GM18505 (cell line): ENCODE measurements around the gene PPFIBP1.
"Not testable (repeated sequence)": the region's sequence is repeated elsewhere in the genome, so short reads cannot be mapped to it uniquely, and the experiment has no call there.

Source experiments
- ATAC-seq: cut with Tn5 transposase; IDR thresholded peaks from one replicate; pipeline ENCODE4 v1.9.1; 2021; ENCODE audit not compliant: unreplicated experiment
- POLR2A ChIP-seq: IDR thresholded peaks from 4 replicates; pipeline ENCODE4 v1.6.1; 2011; ENCODE audit warnings: borderline replicate concordance; ENCODE audit not compliant: insufficient read depth, insufficient read length; ENCODE audit errors: extremely low read depth

The PPFIBP1 gene

GRCh38 chr12:27644158-27644845 is 120.3 kb downstream of the PPFIBP1 start:
- no peak for TF ChIP-seq POLR2A
- ATAC-seq = no peak

GRCh38 chr12:27645671-27646070 is 121.7 kb downstream of the PPFIBP1 start:
- no peak for TF ChIP-seq POLR2A
- ATAC-seq = no peak

DNA sequence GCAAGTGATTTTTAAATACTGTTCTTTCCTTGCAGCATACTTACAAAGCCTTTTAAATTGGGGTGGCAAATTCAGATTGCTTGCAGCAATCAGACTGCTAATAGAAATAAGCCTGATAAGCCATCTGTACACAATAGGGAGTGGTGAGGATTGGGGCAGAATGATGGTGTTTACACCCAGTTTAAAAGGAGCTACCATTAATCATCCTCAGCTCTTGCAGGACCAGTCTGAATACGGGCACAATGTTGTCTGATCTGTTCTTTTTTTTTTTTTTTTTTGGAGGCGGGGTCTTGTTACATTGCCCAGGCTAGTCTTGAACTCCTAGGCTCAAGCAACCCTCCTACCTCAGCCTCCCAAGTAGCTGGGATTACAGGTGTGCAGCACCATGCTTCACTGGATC is 122.1 kb downstream of the PPFIBP1 start:
- no peak for TF ChIP-seq POLR2A
- ATAC-seq = no peak

DNA sequence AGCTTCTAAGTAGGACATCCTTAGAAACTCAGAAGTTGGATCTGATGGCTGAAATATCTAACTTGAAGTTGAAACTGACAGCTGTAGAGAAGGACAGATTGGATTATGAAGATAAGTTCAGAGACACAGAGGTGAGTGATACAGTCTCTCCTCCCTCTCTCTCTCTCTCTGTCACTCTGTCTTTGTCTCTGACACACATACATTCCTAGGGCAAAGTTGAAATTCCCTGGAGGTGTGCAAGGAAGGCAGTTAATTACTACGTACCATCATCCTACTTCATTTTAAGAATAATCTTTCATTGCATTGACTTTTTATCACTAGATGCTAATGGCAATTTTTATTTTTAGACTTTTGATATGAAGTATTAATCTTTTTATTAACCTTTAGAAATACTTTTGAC is 126.0 kb downstream of the PPFIBP1 start:
- no peak for TF ChIP-seq POLR2A
- no peak for ATAC-seq

- no peak for ATAC-seq
- TF ChIP-seq POLR2A = no peak
Measured at GRCh38 chr12:27651201-27651600, 127.2 kb downstream of the PPFIBP1 start.

- ATAC-seq = no peak
- TF ChIP-seq POLR2A = no peak
Measured at GRCh38 chr12:27652174-27652763, 128.3 kb downstream of the PPFIBP1 start.

DNA sequence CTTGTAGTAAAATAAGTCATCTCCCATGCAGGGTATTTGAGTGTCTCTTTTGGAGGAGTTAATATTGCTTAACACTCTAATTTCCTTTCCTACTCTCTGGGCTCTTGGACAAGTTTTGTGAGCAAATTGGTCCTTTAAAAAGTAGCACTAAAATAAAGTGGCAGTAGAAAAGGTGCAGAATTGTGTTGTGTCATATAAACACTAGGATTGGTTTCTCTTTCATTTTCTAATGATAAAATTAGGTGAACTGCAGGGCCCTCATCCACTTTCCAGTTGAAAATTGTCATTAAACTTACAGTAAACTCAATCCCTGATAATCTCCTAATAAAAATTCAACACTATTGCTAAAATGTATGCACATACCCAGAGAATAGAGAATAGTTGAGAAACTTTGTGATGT is 129.7 kb downstream of the PPFIBP1 start:
- TF ChIP-seq POLR2A = no peak
- ATAC-seq = no peak

- ATAC-seq = not testable (repeated sequence)
Measured at GRCh38 chr12:27655476-27655875, 131.5 kb downstream of the PPFIBP1 start.

DNA sequence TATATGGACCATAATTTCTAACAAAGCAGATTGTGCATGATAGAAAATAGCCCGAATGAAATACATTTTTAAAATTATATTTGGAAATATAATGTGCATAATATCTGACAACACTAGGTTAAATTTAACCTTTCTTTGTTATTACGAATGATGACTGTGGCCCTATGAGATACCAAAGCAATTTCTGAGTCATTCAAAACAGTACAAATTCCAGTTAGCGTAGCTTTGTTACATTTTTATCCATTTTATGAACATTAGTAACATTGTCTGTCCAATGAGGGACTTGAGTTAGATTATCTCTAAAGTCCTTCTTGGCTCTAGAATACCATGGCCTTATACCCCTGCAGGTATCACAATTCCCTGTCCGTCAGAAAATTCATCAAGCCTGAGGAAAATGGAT is 133.3 kb downstream of the PPFIBP1 start:
- no peak for ATAC-seq

GRCh38 chr12:27665704-27666103 is 141.7 kb downstream of the PPFIBP1 start:
- no peak for TF ChIP-seq POLR2A
- no peak for ATAC-seq

More for the DNA sequence above, 133.3 kb downstream of the PPFIBP1 start:
- TF ChIP-seq POLR2A = no peak

- TF ChIP-seq POLR2A = no peak
- ATAC-seq = no peak
Measured at GRCh38 chr12:27666510-27666909, 142.5 kb downstream of the PPFIBP1 start.

GRCh38 chr12:27667540-27667939 is 143.5 kb downstream of the PPFIBP1 start:
- TF ChIP-seq POLR2A = no peak
- ATAC-seq = no peak

- no peak for TF ChIP-seq POLR2A
- ATAC-seq = no peak
Measured at GRCh38 chr12:27672051-27672450, 148.0 kb downstream of the PPFIBP1 start.

DNA sequence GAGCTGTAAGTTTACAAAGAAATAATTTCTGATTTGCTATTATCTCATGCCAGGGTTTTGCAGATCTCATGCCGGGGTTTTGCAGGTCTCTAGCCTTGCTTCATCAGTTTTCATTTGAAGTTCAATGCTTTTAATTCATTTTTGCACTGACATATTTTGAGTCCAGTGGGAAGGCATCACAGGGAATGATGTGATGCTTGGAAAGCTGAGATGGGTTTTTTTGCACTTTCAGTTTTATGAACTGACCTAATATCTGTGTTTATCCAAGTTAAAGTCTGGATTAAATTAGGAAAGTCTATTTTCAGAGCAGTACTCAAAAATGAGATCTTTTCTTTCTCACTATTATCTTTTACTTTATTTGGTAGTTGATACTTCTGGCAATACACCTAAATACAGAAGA is 148.6 kb downstream of the PPFIBP1 start:
- no peak for ATAC-seq
- no peak for TF ChIP-seq POLR2A
